OCI-LY1 (cell line): ENCODE data around the gene TASOR2.

Experiments
- H2AFZ ChIP-seq: fragments of 200-600 bp; sonication (generic), shearing (Covaris generic); 2 replicates; pipeline ENCODE4 v1.6.0; 2014; ENCODE audit warnings: antibody characterized with exemption, mild to moderate bottlenecking, low read length
- H3F3A ChIP-seq: fragments of 200-600 bp; sonication (generic), shearing (Covaris generic); 2 replicates; pipeline ENCODE4 v1.6.0; 2014; ENCODE audit warnings: mild to moderate bottlenecking, antibody characterized with exemption, low read length, moderate library complexity; ENCODE audit not compliant: insufficient read depth
- H3K27ac ChIP-seq: fragments of 200-600 bp; sonication (generic); 2 replicates; pipeline ENCODE4 v1.5.1; 2014; ENCODE audit warnings: low read length, mixed run types, mild to moderate bottlenecking, low read depth; ENCODE audit not compliant: poor library complexity, severe bottlenecking
- H3K27me3 ChIP-seq: fragments of 200-600 bp; sonication (generic); 2 replicates; pipeline ENCODE4 v1.6.0; 2014; ENCODE audit warnings: antibody characterized with exemption, mild to moderate bottlenecking, low read length, moderate library complexity; ENCODE audit not compliant: insufficient read depth
- H3K36me3 ChIP-seq: fragments of 200-600 bp; sonication (generic); 2 replicates; pipeline ENCODE4 v1.6.1; 2014; ENCODE audit warnings: mild to moderate bottlenecking, antibody characterized with exemption, low read length, moderate library complexity, mixed read lengths; ENCODE audit not compliant: insufficient read depth
- H3K4me1 ChIP-seq: fragments of 200-600 bp; sonication (generic); 2 replicates; pipeline ENCODE4 v1.5.1; 2014; ENCODE audit warnings: mild to moderate bottlenecking, low read length, moderate library complexity; ENCODE audit not compliant: insufficient read depth, severe bottlenecking
- H3K4me2 ChIP-seq: fragments of 200-600 bp; sonication (generic), shearing (Covaris generic); 2 replicates; pipeline ENCODE4 v1.6.1; 2014; ENCODE audit warnings: low read length
- H3K4me3 ChIP-seq: fragments of 200-600 bp; sonication (generic); 2 replicates; pipeline ENCODE4 v1.5.1; 2014; ENCODE audit warnings: low read length, low read depth, mild to moderate bottlenecking, mixed read lengths; ENCODE audit not compliant: poor library complexity, severe bottlenecking
- H3K79me2 ChIP-seq: fragments of 200-600 bp; shearing (Covaris generic); 2 replicates; pipeline ENCODE4 v1.6.1; 2016; ENCODE audit warnings: mixed run types, low read length, mixed read lengths; ENCODE audit not compliant: insufficient read depth
- H3K9ac ChIP-seq: fragments of 200-600 bp; sonication (generic), shearing (Covaris generic); 2 replicates; pipeline ENCODE4 v1.6.1; 2014; ENCODE audit warnings: mild to moderate bottlenecking, low read length, mixed read lengths
- H3K9me2 ChIP-seq: fragments of 200-600 bp; sonication (generic), shearing (Covaris generic); 2 replicates; pipeline ENCODE4 v1.6.1; 2014; ENCODE audit warnings: low read depth, mild to moderate bottlenecking, low read length, mixed read lengths
- H3K9me3 ChIP-seq: fragments of 200-600 bp; shearing (Covaris generic); 2 replicates; pipeline ENCODE4 v1.6.1; 2014; ENCODE audit warnings: low read length, mixed read lengths
- H4K20me1 ChIP-seq: fragments of 200-600 bp; sonication (generic), shearing (Covaris generic); 2 replicates; pipeline ENCODE4 v1.6.0; 2016; ENCODE audit warnings: mild to moderate bottlenecking, low read length; ENCODE audit not compliant: insufficient read depth
- CTCF ChIP-seq: fragments of 200-600 bp; sonication (generic), shearing (Covaris generic); IDR thresholded peaks from 2 replicates; pipeline ENCODE4 v1.5.1; 2017; ENCODE audit warnings: mild to moderate bottlenecking, antibody characterized with exemption, low read length, moderate library complexity, mixed read lengths
- EZH2 ChIP-seq: fragments of 200-600 bp; sonication (generic), shearing (Covaris generic); IDR thresholded peaks from 2 replicates; pipeline ENCODE4 v1.8.0; 2017; ENCODE audit warnings: borderline replicate concordance, mixed run types, mild to moderate bottlenecking, antibody characterized with exemption, low read length, moderate library complexity, mixed read lengths

The TASOR2 gene

GRCh38 chr10:5720182-5720581 is 35.5 kb downstream of the TASOR2 start:
- Histone ChIP-seq H2AFZ (no peak overlapping the region), H3K9ac (no peak overlapping the region), H3K9me3 (no peaks in the 10 kb centered on the region), H3K79me2 (no peaks in the 10 kb centered on the region), H3K27me3 (no peaks in the 10 kb centered on the region), H3F3A (no peaks in the 10 kb centered on the region), H3K36me3 (peaks cover 20% of the 10 kb centered on the region), H3K4me2 (no peak overlapping the region), H3K4me1 (peaks cover 24% of the 10 kb centered on the region), H3K9me2 (no peaks in the 10 kb centered on the region), H4K20me1 (no peaks in the 10 kb centered on the region), H3K4me3 (no peak overlapping the region), H3K27ac (no peak overlapping the region)
- TF ChIP-seq CTCF (no peak), EZH2 (no peak)

GRCh38 chr10:5723692-5724091 is 39.1 kb downstream of the TASOR2 start:
- Histone ChIP-seq H4K20me1 (no peaks in the 10 kb centered on the region), H3K36me3 (peaks cover 36% of the 10 kb centered on the region), H2AFZ (no peak overlapping the region), H3K4me2 (no peak overlapping the region), H3K9me2 (no peaks in the 10 kb centered on the region), H3K9ac (no peak overlapping the region), H3F3A (no peaks in the 10 kb centered on the region), H3K4me3 (no peak overlapping the region), H3K9me3 (no peaks in the 10 kb centered on the region), H3K4me1 (peaks cover 11% of the 10 kb centered on the region), H3K27ac (no peak overlapping the region), H3K27me3 (no peaks in the 10 kb centered on the region), H3K79me2 (no peaks in the 10 kb centered on the region)
- TF ChIP-seq EZH2 (no peak), CTCF (no peak)

GRCh38 chr10:5730766-5731165 is 46.1 kb downstream of the TASOR2 start:
- no peak overlapping the region for H2AFZ ChIP-seq
- H3K9me2 ChIP-seq: no peaks in the 10 kb centered on the region
- TF ChIP-seq EZH2: no peak
- TF ChIP-seq CTCF: no peak
- H3K4me1 ChIP-seq: no peaks in the 10 kb centered on the region
- H4K20me1 ChIP-seq: no peaks in the 10 kb centered on the region
- H3K9ac ChIP-seq: no peak overlapping the region
- no peak overlapping the region for H3K4me2 ChIP-seq
- no peaks in the 10 kb centered on the region for H3F3A ChIP-seq
- H3K9me3 ChIP-seq: no peaks in the 10 kb centered on the region
- no peaks in the 10 kb centered on the region for H3K79me2 ChIP-seq
- no peak overlapping the region for H3K27ac ChIP-seq
- no peaks in the 10 kb centered on the region for H3K27me3 ChIP-seq
- H3K36me3 ChIP-seq: peaks cover 72% of the 10 kb centered on the region
- H3K4me3 ChIP-seq: no peak overlapping the region
